BJ (cell line): ENCODE measurements around the gene BFSP1. TPM values are rescaled to one million over a fixed set of nuclear protein-coding genes. Genes with fewer than 3 reads are reported as not detected.

Experiments
- CTCF ChIA-PET: fragments of 350-600 bp; formaldehyde crosslinking; extraction: SDS; loops from one replicate; lab custom pipeline; 2021; ENCODE audit warnings: antibody characterized with exemption, inconsistent platforms; lab: Yijun Ruan, JAX
- POLR2A ChIA-PET: fragments of 300-600 bp; sonication (Branson Sonifier 250); formaldehyde crosslinking; extraction: SDS; loops from one replicate; lab custom pipeline; 2021; ENCODE audit warnings: antibody characterized with exemption; lab: Charles Lee
- DNase-seq: peaks from one replicate; pipeline ENCODE4 v3.0.0-alpha.2; 2011; ENCODE audit warnings: low read depth
- H3K27me3 ChIP-seq: 2 replicates; pipeline ENCODE4 v1.6.0; 2011; ENCODE audit warnings: low read length; ENCODE audit not compliant: control insufficient read depth, insufficient read depth
- H3K36me3 ChIP-seq: 2 replicates; pipeline ENCODE4 v1.5.1; 2011; ENCODE audit warnings: low read length; ENCODE audit not compliant: control insufficient read depth, insufficient read depth
- H3K4me3 ChIP-seq: 2 replicates; pipeline ENCODE4 v1.5.1; 2011; ENCODE audit warnings: low read depth, mild to moderate bottlenecking, control low read depth, low read length
- polyA plus RNA-seq: library from polyadenylated mRNA; depleted of rRNA; stranded (reverse); fragments of >200 nt; gene quantifications from 2 replicates; pipeline ENCODE4 v1.2.3, GENCODE V29; 2011
- TF ChIP-seq, protein P1 (sequence below): IDR thresholded peaks from 2 replicates; pipeline ENCODE4 v1.5.1; 2011; ENCODE audit warnings: low read depth, mild to moderate bottlenecking, control low read depth, inconsistent platforms, low read length, moderate library complexity; ENCODE audit not compliant: insufficient read depth

The BFSP1 gene
- polyA plus RNA-seq, 1 experiment: 2.4 TPM

DNA sequence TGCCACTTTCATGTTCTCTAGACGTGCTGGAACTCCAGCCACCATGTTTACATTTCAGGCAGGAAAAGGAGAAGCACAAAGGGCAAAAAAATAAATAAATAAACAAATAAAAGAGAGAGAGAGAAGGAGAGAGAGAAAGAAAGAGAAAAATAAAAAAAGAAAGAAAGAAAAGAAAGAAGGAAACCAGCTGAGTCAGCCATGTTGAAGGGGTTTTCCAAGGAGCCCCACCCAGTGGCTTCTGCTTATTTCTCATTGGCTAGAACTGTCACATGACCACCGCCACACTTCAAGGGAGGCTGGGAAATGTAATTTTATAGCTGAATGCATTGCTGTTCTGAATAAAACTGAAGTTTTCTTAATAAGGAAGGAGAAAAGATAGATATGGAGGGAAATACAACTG, 71.1 kb downstream of the BFSP1 start:
- DNase-seq: no peak
- ChIA-PET CTCF (interaction anchor here (0.7 kb wide), 1 partner anchor 21 kb away, joined by 3 read pairs; no protein-coding TSS in a partner anchor), POLR2A (no interaction called here)

DNA sequence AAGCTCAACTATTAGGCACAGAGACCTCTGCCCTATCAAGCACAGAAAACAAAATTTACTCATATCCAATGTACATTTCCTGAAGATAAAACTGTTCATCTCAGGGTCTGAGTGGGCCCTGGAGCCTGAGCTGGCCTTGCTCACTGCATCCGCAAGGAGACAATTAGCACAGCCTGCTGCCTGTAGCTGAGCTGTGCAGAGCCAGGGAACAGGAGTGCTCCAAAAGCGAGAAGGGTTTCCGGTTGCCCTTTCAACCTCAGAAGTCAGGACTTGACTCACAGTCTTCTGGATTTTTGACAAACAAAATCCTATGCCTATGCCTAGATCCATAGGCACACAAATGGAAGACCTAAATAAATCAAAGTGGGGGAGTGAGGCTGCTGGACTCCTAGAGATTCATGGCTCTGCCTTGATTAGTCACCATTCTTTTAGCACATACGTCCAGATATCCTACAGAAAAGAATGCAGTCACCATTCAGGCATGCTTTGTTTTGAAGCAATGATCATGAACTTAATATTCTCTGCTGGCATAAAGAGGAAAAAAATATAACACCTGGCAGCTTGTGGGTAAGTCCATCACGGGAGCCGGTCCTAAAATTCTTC, 73.5 kb downstream of the BFSP1 start:
- no peak for DNase-seq
- Histone ChIP-seq H3K4me3 (no peak overlapping the region), H3K27me3 (no peaks in the 10 kb centered on the region; the same call in 1 of the 2 replicates), H3K36me3 (no peaks in the 10 kb centered on the region)
- TF ChIP-seq, protein P1, sequence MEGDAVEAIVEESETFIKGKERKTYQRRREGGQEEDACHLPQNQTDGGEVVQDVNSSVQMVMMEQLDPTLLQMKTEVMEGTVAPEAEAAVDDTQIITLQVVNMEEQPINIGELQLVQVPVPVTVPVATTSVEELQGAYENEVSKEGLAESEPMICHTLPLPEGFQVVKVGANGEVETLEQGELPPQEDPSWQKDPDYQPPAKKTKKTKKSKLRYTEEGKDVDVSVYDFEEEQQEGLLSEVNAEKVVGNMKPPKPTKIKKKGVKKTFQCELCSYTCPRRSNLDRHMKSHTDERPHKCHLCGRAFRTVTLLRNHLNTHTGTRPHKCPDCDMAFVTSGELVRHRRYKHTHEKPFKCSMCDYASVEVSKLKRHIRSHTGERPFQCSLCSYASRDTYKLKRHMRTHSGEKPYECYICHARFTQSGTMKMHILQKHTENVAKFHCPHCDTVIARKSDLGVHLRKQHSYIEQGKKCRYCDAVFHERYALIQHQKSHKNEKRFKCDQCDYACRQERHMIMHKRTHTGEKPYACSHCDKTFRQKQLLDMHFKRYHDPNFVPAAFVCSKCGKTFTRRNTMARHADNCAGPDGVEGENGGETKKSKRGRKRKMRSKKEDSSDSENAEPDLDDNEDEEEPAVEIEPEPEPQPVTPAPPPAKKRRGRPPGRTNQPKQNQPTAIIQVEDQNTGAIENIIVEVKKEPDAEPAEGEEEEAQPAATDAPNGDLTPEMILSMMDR: no peak
- ChIA-PET POLR2A (no interaction called here), CTCF (no interaction called here)

More for the DNA sequence above, 71.1 kb downstream of the BFSP1 start:
- Histone ChIP-seq H3K4me3 (no peak overlapping the region), H3K27me3 (no peaks in the 10 kb centered on the region), H3K36me3 (no peaks in the 10 kb centered on the region)
- TF ChIP-seq, protein P1: no peak

DNA sequence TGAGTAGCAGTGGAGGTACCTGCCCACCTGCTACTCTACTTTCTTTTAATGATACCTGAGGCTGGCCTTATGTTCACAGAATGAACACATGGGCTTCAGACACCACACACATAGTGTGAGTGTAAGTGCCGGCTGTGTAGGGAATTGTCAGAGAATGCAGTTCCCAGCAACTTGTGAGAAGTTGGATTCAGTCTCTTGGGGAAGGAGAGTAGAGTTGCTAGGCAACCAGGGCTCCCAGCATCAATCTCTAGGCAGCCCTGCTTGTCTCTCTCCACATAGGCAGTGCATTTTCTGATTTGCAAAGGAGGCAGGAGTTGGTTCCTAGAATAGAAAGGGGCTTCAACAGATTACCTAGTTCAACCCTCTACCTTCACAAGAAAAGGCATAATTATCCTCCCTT, 74.1 kb downstream of the BFSP1 start:
- TF ChIP-seq, protein P1: no peak
- CTCF ChIA-PET: no interaction called here
- DNase-seq: no peak
- POLR2A ChIA-PET: no interaction called here
- Histone ChIP-seq H3K36me3 (no peaks in the 10 kb centered on the region), H3K4me3 (no peak overlapping the region), H3K27me3 (no peaks in the 10 kb centered on the region; the same call in 1 of the 2 replicates)

DNA sequence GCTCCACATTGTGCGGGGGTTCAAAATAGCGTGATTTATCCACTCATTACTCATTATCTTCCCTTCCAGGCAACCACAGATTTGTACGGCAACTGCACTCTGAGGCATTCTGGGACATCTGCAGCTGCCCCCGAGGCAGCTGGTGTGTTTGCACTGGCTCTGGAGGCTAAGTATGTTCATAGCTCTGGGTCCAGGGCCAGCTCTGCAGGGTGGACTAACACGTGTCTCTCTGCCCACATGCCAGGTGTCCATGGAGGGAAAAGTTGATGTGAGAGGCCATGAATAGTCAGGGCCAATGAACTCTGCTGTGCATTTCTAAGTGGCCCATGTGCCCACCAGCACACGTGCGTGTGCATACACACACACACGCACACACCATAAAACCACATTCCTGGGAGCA, 74.9 kb downstream of the BFSP1 start:
- H3K36me3 ChIP-seq: no peaks in the 10 kb centered on the region
- POLR2A ChIA-PET: no interaction called here
- DNase-seq: no peak
- TF ChIP-seq, protein P1: no peak
- no peaks in the 10 kb centered on the region; the same call in 1 of the 2 replicates for H3K27me3 ChIP-seq
- CTCF ChIA-PET: no interaction called here
- no peak overlapping the region for H3K4me3 ChIP-seq

DNA sequence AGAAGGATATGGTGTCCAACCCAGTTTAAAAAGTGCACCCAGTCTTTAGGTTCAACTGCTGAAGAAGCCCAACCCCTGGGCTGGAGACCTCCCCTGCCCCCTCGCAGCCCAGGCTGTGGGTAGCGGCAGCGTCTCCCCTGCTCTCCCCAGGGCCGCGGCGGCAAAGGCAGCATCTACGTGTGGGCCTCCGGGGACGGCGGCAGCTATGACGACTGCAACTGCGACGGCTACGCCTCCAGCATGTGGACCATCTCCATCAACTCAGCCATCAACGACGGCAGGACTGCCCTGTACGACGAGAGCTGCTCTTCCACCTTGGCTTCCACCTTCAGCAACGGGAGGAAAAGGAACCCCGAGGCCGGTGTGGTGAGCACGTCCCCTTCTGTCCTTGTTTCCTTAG, 77.6 kb downstream of the BFSP1 start:
- H3K27me3 ChIP-seq: no peaks in the 10 kb centered on the region; the same call in 1 of the 2 replicates
- DNase-seq: no peak
- ChIA-PET POLR2A (no interaction called here), CTCF (no interaction called here)
- TF ChIP-seq, protein P1: no peak
- H3K4me3 ChIP-seq: no peak overlapping the region
- H3K36me3 ChIP-seq: no peaks in the 10 kb centered on the region
